ENCODE data around the gene ACRBP.

Gene ACRBP

GRCh38 chr12:6647083-6647604 is at the start of gene ACRBP:
ACRBP (minus strand) TSS chr12:6647432; CDS start chr12:6647366, 66 bp downstream.
- DNase-seq (ENCODE audit: low read depth in 2 of 2, low spot score in 1 of 2): no peak

GRCh38 chr12:6695313-6696045 is 48.2 kb upstream of the ACRBP start:
- no peak for DNase-seq (ENCODE audit: low read depth in 2 of 2, low spot score in 1 of 2)

GRCh38 chr12:6694701-6695100 is 47.5 kb upstream of the ACRBP start:
- DNase-seq (ENCODE audit: low read depth in 2 of 2, low spot score in 1 of 2): no peak

- no peak for DNase-seq (ENCODE audit: low read depth in 2 of 2, low spot score in 1 of 2)
Observed at GRCh38 chr12:6693832-6694355, 46.7 kb upstream of the ACRBP start.

GRCh38 chr12:6692888-6693287 is 45.7 kb upstream of the ACRBP start:
- no peak for DNase-seq (ENCODE audit: low read depth in 2 of 2, low spot score in 1 of 2)

GRCh38 chr12:6691473-6691872 is 44.2 kb upstream of the ACRBP start:
- no peak for DNase-seq (ENCODE audit: low read depth in 2 of 2, low spot score in 1 of 2)

GRCh38 chr12:6688999-6689882 is 42.0 kb upstream of the ACRBP start, which contains the start of gene ZNF384:
ZNF384 (minus strand) TSS chr12:6689375; CDS start chr12:6679520, 9,855 bp downstream.
- DNase-seq (ENCODE audit: low read depth in 2 of 2, low spot score in 1 of 2): peak; percentile 88 to 96

GRCh38 chr12:6688543-6688998 is 41.3 kb upstream of the ACRBP start:
- peak; percentile 60 to 73 for DNase-seq (ENCODE audit: low read depth in 2 of 2, low spot score in 1 of 2)

GRCh38 chr12:6685814-6686213 is 38.6 kb upstream of the ACRBP start:
- no peak for DNase-seq (ENCODE audit: low read depth in 2 of 2, low spot score in 1 of 2)

GRCh38 chr12:6684609-6685008 is 37.4 kb upstream of the ACRBP start:
- no peak for DNase-seq (ENCODE audit: low read depth in 2 of 2, low spot score in 1 of 2)

GRCh38 chr12:6676962-6677361 is 29.7 kb upstream of the ACRBP start:
- DNase-seq (ENCODE audit: low read depth in 2 of 2, low spot score in 1 of 2): no peak

GRCh38 chr12:6672143-6672542 is 24.9 kb upstream of the ACRBP start:
- no peak for DNase-seq (ENCODE audit: low read depth in 2 of 2, low spot score in 1 of 2)

- DNase-seq (ENCODE audit: low read depth in 2 of 2, low spot score in 1 of 2): no peak
Observed at GRCh38 chr12:6667559-6668210, 20.5 kb upstream of the ACRBP start.

- no peak for DNase-seq (ENCODE audit: low read depth in 2 of 2, low spot score in 1 of 2)
Observed at GRCh38 chr12:6666211-6666610, 19.0 kb upstream of the ACRBP start.

- DNase-seq (ENCODE audit: low read depth in 2 of 2, low spot score in 1 of 2): no peak
Observed at GRCh38 chr12:6664902-6665301, 17.7 kb upstream of the ACRBP start.

- DNase-seq (ENCODE audit: low read depth in 2 of 2, low spot score in 1 of 2): peak; percentile 80 to 94
Observed at GRCh38 chr12:6662906-6663742, 15.9 kb upstream of the ACRBP start, which contains the start of gene ING4. ING4 (minus strand) TSS chr12:6663119; CDS start chr12:6663101, 18 bp downstream.

- DNase-seq (ENCODE audit: low read depth in 2 of 2, low spot score in 1 of 2): no peak
Observed at GRCh38 chr12:6662602-6662905, 15.3 kb upstream of the ACRBP start.

GRCh38 chr12:6653987-6654386 is 6.8 kb upstream of the ACRBP start:
- DNase-seq (ENCODE audit: low read depth in 2 of 2, low spot score in 1 of 2): no peak

- no peak for DNase-seq (ENCODE audit: low read depth in 2 of 2, low spot score in 1 of 2)
Observed at GRCh38 chr12:6653342-6653741, 6.1 kb upstream of the ACRBP start.

GRCh38 chr12:6652391-6652790 is 5.2 kb upstream of the ACRBP start:
- DNase-seq (ENCODE audit: low read depth in 2 of 2, low spot score in 1 of 2): no peak
